CD8-positive, alpha-beta memory T cell (primary cell): ENCODE measurements around the gene ZFAND6. TPM values are rescaled to one million over a fixed set of nuclear protein-coding genes. Genes with fewer than 3 reads are reported as not detected.
"Not testable (repeated sequence)": the region's sequence is repeated elsewhere in the genome, so short reads cannot be mapped to it uniquely, and the experiment has no call there.

Source experiments
- CTCF ChIA-PET: fragments of 350-600 bp; sonication (Branson Sonifier 250); formaldehyde crosslinking; loops from one replicate; lab custom pipeline; 2021; ENCODE audit warnings: antibody characterized with exemption; lab: Charles Lee
- POLR2A ChIA-PET: fragments of 350-600 bp; sonication (Branson Sonifier 250); formaldehyde crosslinking; loops from one replicate; lab custom pipeline; 2021; ENCODE audit warnings: antibody characterized with exemption; lab: Charles Lee
- DNase-seq, 5 donors: peaks; one replicate each; pipeline versions ENCODE4 v3.0.0 to v3.0.0-alpha.2; 2020 to 2022; ENCODE audit warnings: mixed read lengths in 1 of 5
- H3K27ac ChIP-seq: one replicate; pipeline ENCODE4 v1.7.0; 2013; ENCODE audit warnings: low read depth, mild to moderate bottlenecking, low read length, moderate library complexity
- H3K27me3 ChIP-seq: 2 replicates; pipeline ENCODE4 v1.7.0; 2013; ENCODE audit warnings: low read length, mild to moderate bottlenecking; ENCODE audit not compliant: insufficient read depth, poor library complexity, severe bottlenecking
- H3K36me3 ChIP-seq: 2 replicates; pipeline ENCODE4 v1.7.0; 2013; ENCODE audit warnings: mild to moderate bottlenecking, low read length, moderate library complexity; ENCODE audit not compliant: insufficient read depth
- H3K4me1 ChIP-seq: 2 replicates; pipeline ENCODE4 v1.7.0; 2013; ENCODE audit warnings: mild to moderate bottlenecking, low read length, moderate library complexity; ENCODE audit not compliant: insufficient read depth
- H3K4me3 ChIP-seq: 2 replicates; pipeline ENCODE4 v1.7.0; 2013; ENCODE audit warnings: mild to moderate bottlenecking, low read length
- H3K9me3 ChIP-seq: 2 replicates; pipeline ENCODE4 v1.7.0; 2013; ENCODE audit warnings: mild to moderate bottlenecking, low read length
- H3K27ac Mint-ChIP-seq, 8 donors: one replicate each; pipeline ENCODE4 v1.8.0; 2020 to 2021; ENCODE audit warnings: mixed read lengths in 8 of 8, mild to moderate bottlenecking in 6 of 8, inconsistent platforms in 3 of 8, moderate library complexity in 3 of 8
- H3K27me3 Mint-ChIP-seq, 2 donors: one replicate each; pipeline ENCODE4 v1.8.0; 2020 to 2021; ENCODE audit warnings: mixed read lengths in 2 of 2, mild to moderate bottlenecking in 1 of 2, moderate library complexity in 1 of 2
- H3K36me3 Mint-ChIP-seq, 3 donors: one replicate each; pipeline ENCODE4 v1.8.0; 2020 to 2021; ENCODE audit warnings: mixed read lengths in 3 of 3, inconsistent platforms in 1 of 3, mild to moderate bottlenecking in 1 of 3
- H3K4me1 Mint-ChIP-seq, 3 donors: one replicate each; pipeline ENCODE4 v1.8.0; 2020 to 2021; ENCODE audit warnings: mixed read lengths in 3 of 3, inconsistent platforms in 1 of 3, mild to moderate bottlenecking in 1 of 3
- H3K4me3 Mint-ChIP-seq, 7 donors: one replicate each; pipeline ENCODE4 v1.8.0; 2020 to 2021; ENCODE audit warnings: mixed read lengths in 7 of 7, mild to moderate bottlenecking in 6 of 7, moderate library complexity in 4 of 7, inconsistent platforms in 2 of 7
- H3K9me3 Mint-ChIP-seq, 5 donors: one replicate each; pipeline ENCODE4 v1.8.0; 2020 to 2022; ENCODE audit warnings: mixed read lengths in 5 of 5, mild to moderate bottlenecking in 3 of 5, moderate library complexity in 2 of 5, inconsistent platforms in 1 of 5
- polyA plus RNA-seq: library from polyadenylated mRNA; unstranded; fragments of 300-500 nt; fragmentation: Illumina TruSeq; gene quantifications from one replicate; pipeline ENCODE4 v1.2.3, GENCODE V29; 2021
- total RNA-seq, 2 experiments: library from RNA; stranded (reverse); gene quantifications; one replicate each; pipeline ENCODE4 v1.2.3, GENCODE V29; 2021

Gene ZFAND6
- total and polyA plus RNA-seq, 3 experiments from 2014 or later = 27.5 to 111 (median 28.6) TPM

DNA sequence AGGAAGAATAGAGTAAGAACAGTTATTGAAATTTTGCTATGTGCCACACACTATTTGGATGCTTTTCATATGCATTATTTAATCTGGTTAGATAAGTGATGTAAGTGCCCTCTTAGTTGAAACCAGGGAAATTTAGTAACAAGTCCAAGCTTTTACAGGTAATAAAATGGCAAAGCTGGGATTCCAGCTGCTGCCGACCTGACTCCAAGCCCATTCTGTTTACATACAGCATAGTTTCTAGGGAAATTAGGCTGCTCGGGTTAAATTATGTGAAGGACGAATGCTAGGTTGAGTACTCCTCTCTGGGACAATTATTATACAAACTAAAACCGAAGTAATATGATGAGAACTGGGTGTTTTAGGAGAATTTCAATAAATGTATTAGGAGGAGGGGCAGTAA, 54.6 kb downstream of the ZFAND6 start:
- no peak overlapping the region for H3K27ac ChIP-seq
- POLR2A ChIA-PET = no interaction called here
- Mint-ChIP-seq H3K9me3 (no peaks in the 10 kb centered on the region), H3K4me1 (peaks cover 35 to 71% (median 65%) of the 10 kb centered on the region in 3 donors), H3K27me3 (no peaks in the 10 kb centered on the region), H3K27ac (peak overlapping the region in 1 of 8 donors; percentile 52), H3K36me3 (no peaks in the 10 kb centered on the region), H3K4me3 (no peak overlapping the region)
- no peaks in the 10 kb centered on the region for H3K9me3 ChIP-seq
- no peaks in the 10 kb centered on the region for H3K27me3 ChIP-seq
- CTCF ChIA-PET = no interaction called here
- H3K36me3 ChIP-seq = no peaks in the 10 kb centered on the region
- no peak overlapping the region for H3K4me3 ChIP-seq
- no peaks in the 10 kb centered on the region for H3K4me1 ChIP-seq
- DNase-seq = no peak

DNA sequence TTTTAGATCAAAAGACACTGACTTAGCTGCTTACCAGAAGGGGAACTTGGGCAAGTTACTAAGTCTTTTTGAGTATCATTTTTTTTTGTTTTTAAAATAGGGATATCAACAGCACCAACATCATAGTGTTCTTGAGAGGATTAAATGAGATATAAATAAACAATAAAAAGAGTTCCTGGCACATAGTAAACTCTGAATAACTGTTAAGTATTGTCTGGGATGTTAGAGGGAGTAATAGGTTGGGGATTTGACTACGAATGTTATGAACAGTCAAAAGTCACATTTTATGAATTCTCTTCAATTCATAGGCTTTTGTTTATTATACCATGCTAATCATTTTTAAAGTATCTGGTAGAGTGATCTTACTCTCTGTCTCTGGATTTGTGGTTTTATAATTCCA, 55.5 kb downstream of the ZFAND6 start:
- Histone ChIP-seq H3K4me1 (no peaks in the 10 kb centered on the region), H3K36me3 (no peaks in the 10 kb centered on the region), H3K9me3 (no peaks in the 10 kb centered on the region), H3K4me3 (no peak overlapping the region), H3K27ac (no peak overlapping the region), H3K27me3 (no peaks in the 10 kb centered on the region)
- Mint-ChIP-seq H3K27ac (peak overlapping the region in 1 of 8 donors; percentile 34), H3K4me3 (no peak overlapping the region), H3K36me3 (peaks cover 0 to 2% (median 0%) of the 10 kb centered on the region in 3 donors), H3K27me3 (no peaks in the 10 kb centered on the region), H3K4me1 (peaks cover 31 to 64% (median 56%) of the 10 kb centered on the region in 3 donors), H3K9me3 (no peaks in the 10 kb centered on the region)
- no peak for DNase-seq
- CTCF ChIA-PET = interaction anchor here (1.0 kb wide), 1 partner anchor 733 kb away, joined by 3 read pairs; no protein-coding TSS in a partner anchor
- POLR2A ChIA-PET = no interaction called here

DNA sequence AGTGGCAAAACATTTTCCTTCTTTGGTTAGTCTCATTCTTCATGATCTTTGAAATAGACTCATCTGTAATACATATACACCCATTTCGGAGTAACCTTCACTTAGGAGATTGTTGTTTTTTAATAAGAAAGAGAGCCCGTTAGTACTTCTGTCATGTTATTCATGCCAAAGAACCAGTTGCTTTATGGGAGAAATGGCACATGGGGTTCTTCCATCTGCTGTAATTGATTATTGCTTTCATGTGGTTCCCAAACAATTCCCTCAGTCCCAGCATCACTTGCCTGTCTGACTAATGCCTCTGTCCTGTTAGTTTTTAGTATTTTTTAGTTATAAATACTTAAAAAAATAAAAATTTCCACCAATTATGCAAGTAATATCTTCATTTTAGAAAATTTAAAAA, 59.5 kb downstream of the ZFAND6 start:
- no peak overlapping the region for H3K27ac ChIP-seq
- H3K4me1 Mint-ChIP-seq = peaks cover 29 to 37% (median 37%) of the 10 kb centered on the region in 3 donors
- H3K27me3 ChIP-seq = no peaks in the 10 kb centered on the region
- no peaks in the 10 kb centered on the region for H3K4me1 ChIP-seq
- no peak overlapping the region for H3K4me3 ChIP-seq
- no peaks in the 10 kb centered on the region for H3K9me3 Mint-ChIP-seq
- ChIA-PET POLR2A (no interaction called here), CTCF (no interaction called here)
- H3K36me3 ChIP-seq = peaks cover 6% of the 10 kb centered on the region
- H3K9me3 ChIP-seq = no peaks in the 10 kb centered on the region
- H3K27ac Mint-ChIP-seq = no peak overlapping the region
- no peaks in the 10 kb centered on the region for H3K27me3 Mint-ChIP-seq
- H3K4me3 Mint-ChIP-seq = no peak overlapping the region
- H3K36me3 Mint-ChIP-seq = peaks cover 6 to 33% (median 18%) of the 10 kb centered on the region in 3 donors
- no peak for DNase-seq

DNA sequence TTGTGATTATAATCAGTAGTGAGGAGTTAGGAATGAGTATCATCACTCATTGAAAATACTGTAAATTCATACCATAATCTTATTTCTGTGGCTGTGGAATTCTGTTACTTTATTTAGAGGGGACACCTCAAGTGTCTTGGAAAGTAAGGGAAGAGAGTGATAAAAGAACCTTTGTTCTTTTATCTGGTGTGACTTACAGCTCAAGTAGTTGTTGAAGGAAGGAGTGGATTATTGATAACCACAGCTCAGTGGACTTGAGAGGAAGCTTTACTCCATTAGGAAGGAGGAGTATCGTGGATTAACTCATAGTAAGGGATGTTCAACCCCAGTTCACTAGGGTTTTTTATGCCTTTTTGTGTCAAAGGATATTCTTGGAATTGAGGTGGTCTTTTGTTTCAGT, 61.2 kb downstream of the ZFAND6 start:
- POLR2A ChIA-PET = no interaction called here
- Histone ChIP-seq H3K27me3 (no peaks in the 10 kb centered on the region), H3K36me3 (peaks cover 6% of the 10 kb centered on the region), H3K4me3 (no peak overlapping the region), H3K27ac (no peak overlapping the region), H3K4me1 (no peaks in the 10 kb centered on the region), H3K9me3 (no peaks in the 10 kb centered on the region)
- no peak overlapping the region for H3K4me3 Mint-ChIP-seq
- H3K9me3 Mint-ChIP-seq = no peaks in the 10 kb centered on the region
- no peak overlapping the region for H3K27ac Mint-ChIP-seq
- no peaks in the 10 kb centered on the region for H3K27me3 Mint-ChIP-seq
- DNase-seq = no peak
- H3K4me1 Mint-ChIP-seq = peaks cover 18 to 30% (median 26%) of the 10 kb centered on the region in 3 donors
- H3K36me3 Mint-ChIP-seq = peaks cover 7 to 46% (median 18%) of the 10 kb centered on the region in 3 donors
- CTCF ChIA-PET = no interaction called here

DNA sequence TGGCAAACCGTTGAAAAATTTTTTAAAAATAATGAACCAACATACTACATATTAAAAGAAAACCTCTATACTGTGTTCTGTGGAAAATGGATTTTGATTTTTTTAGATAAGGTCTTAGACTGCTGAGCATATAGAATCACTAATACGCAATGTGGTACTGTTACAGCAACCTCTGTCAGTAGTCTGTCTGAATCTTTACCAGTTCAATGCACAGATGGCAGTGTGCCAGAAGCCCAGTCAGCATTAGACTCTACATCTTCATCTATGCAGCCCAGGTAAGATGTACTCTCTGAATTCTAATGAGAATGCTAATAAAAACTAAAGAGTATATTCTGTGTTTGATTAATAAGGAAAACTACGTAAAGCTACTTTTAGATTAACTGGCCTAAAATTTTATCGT, 62.1 kb downstream of the ZFAND6 start:
- Mint-ChIP-seq H3K4me1 (peaks cover 22 to 31% (median 26%) of the 10 kb centered on the region in 3 donors), H3K4me3 (no peak overlapping the region), H3K27ac (no peak overlapping the region), H3K36me3 (peaks cover 13 to 55% (median 21%) of the 10 kb centered on the region in 3 donors), H3K9me3 (no peaks in the 10 kb centered on the region), H3K27me3 (no peaks in the 10 kb centered on the region)
- H3K4me3 ChIP-seq = no peak overlapping the region
- peaks cover 6% of the 10 kb centered on the region for H3K36me3 ChIP-seq
- H3K4me1 ChIP-seq = no peaks in the 10 kb centered on the region
- POLR2A ChIA-PET = no interaction called here
- CTCF ChIA-PET = no interaction called here
- no peak for DNase-seq
- H3K9me3 ChIP-seq = no peaks in the 10 kb centered on the region
- no peaks in the 10 kb centered on the region for H3K27me3 ChIP-seq
- H3K27ac ChIP-seq = no peak overlapping the region

DNA sequence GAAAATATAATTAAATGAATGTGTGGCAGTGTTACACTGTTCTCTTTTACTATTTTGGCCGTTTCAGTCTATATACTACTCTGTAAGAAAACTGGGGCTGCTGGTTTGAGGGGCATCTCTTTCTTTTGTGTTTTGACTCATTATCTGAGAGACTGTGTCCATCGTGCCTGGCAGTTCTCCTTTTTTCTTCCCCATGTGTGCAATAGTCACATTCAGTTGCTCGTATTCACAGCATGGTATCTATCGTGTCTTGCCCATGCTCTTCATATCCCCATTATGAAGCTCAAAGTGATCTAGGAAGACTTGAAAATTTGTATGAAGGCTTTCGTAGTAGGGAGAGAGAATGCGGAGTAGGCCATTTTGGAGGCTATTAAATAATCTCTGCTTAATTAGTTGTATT, 63.6 kb downstream of the ZFAND6 start:
- no peak overlapping the region for H3K4me3 ChIP-seq
- H3K27me3 ChIP-seq = no peaks in the 10 kb centered on the region
- no peak overlapping the region for H3K27ac Mint-ChIP-seq
- no peaks in the 10 kb centered on the region for H3K9me3 Mint-ChIP-seq
- no peak overlapping the region for H3K4me3 Mint-ChIP-seq
- peaks cover 13 to 63% (median 21%) of the 10 kb centered on the region in 3 donors for H3K36me3 Mint-ChIP-seq
- CTCF ChIA-PET = no interaction called here
- H3K9me3 ChIP-seq = no peaks in the 10 kb centered on the region
- DNase-seq = no peak
- no peaks in the 10 kb centered on the region for H3K4me1 ChIP-seq
- H3K27ac ChIP-seq = no peak overlapping the region
- no peaks in the 10 kb centered on the region for H3K27me3 Mint-ChIP-seq
- H3K36me3 ChIP-seq = peaks cover 6% of the 10 kb centered on the region
- H3K4me1 Mint-ChIP-seq = peaks cover 21 to 26% (median 22%) of the 10 kb centered on the region in 3 donors
- POLR2A ChIA-PET = no interaction called here

DNA sequence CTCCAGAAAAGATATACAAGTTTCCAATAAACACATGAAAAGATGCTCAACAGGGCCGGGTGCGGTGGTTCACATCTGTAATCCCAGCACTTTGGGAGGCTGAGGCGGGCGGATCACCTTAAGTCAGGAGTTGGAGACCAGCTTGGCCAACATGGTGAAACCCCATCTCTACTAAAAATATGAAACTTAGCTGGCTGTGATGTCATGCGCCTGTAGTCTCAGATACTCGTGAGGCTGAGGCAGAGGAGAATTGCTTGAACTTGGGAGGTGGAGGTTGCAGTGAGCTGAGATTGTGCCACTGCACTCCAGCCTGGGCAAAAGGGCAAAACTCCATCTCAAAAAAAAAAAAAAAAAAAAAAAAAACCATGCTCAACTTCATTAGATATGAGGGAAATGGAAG, 67.8 kb downstream of the ZFAND6 start:
- H3K27me3 Mint-ChIP-seq, H3K27me3 ChIP-seq, H3K4me3 Mint-ChIP-seq, H3K9me3 Mint-ChIP-seq, POLR2A ChIA-PET, CTCF ChIA-PET, H3K36me3 ChIP-seq, DNase-seq, H3K4me3 ChIP-seq, H3K27ac Mint-ChIP-seq, H3K27ac ChIP-seq, H3K9me3 ChIP-seq, H3K4me1 ChIP-seq: not testable (repeated sequence)
- H3K36me3 Mint-ChIP-seq = peaks cover 17 to 65% (median 18%) of the 10 kb centered on the region in 3 donors
- peaks cover 11 to 17% (median 12%) of the 10 kb centered on the region in 3 donors for H3K4me1 Mint-ChIP-seq

DNA sequence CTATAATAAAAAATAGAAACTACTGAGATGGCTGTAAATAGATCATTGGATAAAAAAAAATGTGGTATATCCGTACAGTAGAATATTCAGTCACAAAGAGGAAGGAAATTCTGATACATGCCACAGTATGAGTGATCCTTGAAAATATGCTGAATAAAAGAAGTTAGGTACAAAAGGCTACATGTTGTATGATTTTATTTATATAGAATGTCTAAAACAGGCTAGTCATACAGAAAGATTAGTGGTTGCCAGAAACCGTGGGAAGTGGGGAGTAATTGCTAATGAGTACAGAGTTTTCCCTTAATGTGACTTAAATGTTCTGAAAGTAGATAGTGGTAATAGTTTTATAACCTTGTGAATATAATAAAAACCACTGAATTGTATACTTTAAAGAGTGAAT, 68.4 kb downstream of the ZFAND6 start:
- no peak overlapping the region for H3K4me3 Mint-ChIP-seq
- H3K9me3 Mint-ChIP-seq = no peaks in the 10 kb centered on the region
- no peak for DNase-seq
- Histone ChIP-seq H3K4me1 (no peaks in the 10 kb centered on the region), H3K27ac (no peak overlapping the region), H3K36me3 (peaks cover 6% of the 10 kb centered on the region), H3K4me3 (no peak overlapping the region), H3K9me3 (no peaks in the 10 kb centered on the region), H3K27me3 (no peaks in the 10 kb centered on the region)
- no peak overlapping the region for H3K27ac Mint-ChIP-seq
- no peaks in the 10 kb centered on the region for H3K27me3 Mint-ChIP-seq
- H3K36me3 Mint-ChIP-seq = peaks cover 17 to 65% (median 18%) of the 10 kb centered on the region in 3 donors
- peaks cover 11 to 17% (median 12%) of the 10 kb centered on the region in 3 donors for H3K4me1 Mint-ChIP-seq
- CTCF ChIA-PET = no interaction called here
- POLR2A ChIA-PET = no interaction called here
